PFSK-1 (cell line): ENCODE data around the gene EVX2.

Experiments
- POLR2AphosphoS5 ChIP-seq: IDR thresholded peaks from 2 replicates; pipeline ENCODE4 v1.6.1; 2012; ENCODE audit warnings: low read depth, mild to moderate bottlenecking, control low read depth, low read length, moderate library complexity
- SIN3A ChIP-seq: IDR thresholded peaks from 2 replicates; pipeline ENCODE4 v1.6.1; 2012; ENCODE audit warnings: mild to moderate bottlenecking, low read length, moderate library complexity, borderline replicate concordance; ENCODE audit not compliant: insufficient read depth

DNA sequence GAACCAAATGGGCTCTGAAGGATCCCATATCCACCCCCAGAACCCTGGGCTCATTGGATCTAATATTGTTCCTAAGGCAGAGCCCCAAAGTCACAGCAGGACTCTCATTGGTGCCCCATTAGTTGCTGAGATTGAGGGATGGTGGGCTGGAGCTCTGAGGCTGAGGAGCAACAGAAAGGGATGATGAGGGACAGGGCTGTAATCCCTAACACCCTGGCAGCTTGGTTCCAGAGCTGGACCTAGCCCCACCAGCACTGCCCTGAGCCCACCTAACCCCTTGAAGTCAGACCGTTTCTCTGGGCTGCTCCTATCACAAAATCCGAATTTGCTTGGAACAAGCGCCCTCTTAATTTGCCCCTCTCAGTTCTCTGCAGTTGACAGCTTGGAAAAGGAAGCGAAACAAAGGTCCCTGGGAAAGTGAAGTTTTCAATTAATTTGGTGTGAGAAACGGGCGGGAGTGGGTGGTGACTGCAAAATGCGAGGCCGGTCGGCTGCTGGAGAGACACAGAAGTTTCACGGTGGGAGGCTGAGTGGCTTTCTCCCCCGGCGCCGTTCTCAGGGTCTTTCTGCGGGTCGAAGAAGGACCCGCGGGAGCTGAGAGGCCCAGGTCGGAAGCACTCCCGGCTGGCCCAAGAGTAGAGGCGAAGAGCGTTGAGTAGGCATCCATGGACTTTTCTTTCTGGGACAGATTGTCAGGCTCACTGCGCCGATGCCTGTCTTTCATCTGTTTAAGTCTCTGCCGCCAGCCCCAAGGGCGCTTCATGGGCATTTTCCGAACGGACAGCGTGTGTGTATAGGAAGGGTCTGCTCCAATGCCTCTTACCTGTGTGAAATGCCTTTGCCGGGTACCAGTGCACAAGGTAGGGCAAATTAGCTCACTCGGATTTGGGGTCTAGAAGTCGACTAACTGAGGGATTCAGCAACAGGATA lies 7.8 kb upstream of the EVX2 start:
- TF ChIP-seq POLR2AphosphoS5 (no peak), SIN3A (no peak)
